Hematopoietic multipotent progenitor cell treated with erythropoietin and hydrocortisone succinate and interleukin-3 and kit ligand, for 17 days (in vitro differentiated cells): ENCODE measurements around the gene SHLD3.
A peak's percentile ranks its signal among the peaks of the same experiment; 100 is the strongest.
"Not testable (repeated sequence)": the region's sequence is repeated elsewhere in the genome, so short reads cannot be mapped to it uniquely, and the experiment has no call there.

Experiments used
- DNase-seq: peaks from one replicate; pipeline ENCODE4 v3.0.0-alpha.2; 2015; ENCODE audit warnings: low spot score

The SHLD3 gene

GRCh38 chr5:65624571-65625555 lies at the start of gene SHLD3, which contains the start of gene TRAPPC13:
Gene SHLD3, plus strand, starts transcription at chr5:65625027. Its CDS starts 4,561 bp downstream, at chr5:65629588.
Gene TRAPPC13, plus strand, starts transcription at chr5:65625027. Its CDS starts 34 bp downstream, at chr5:65625061.
- peak; percentile 91 for DNase-seq

GRCh38 chr5:65577141-65577540 lies 47.7 kb upstream of the SHLD3 start:
- DNase-seq: no peak

- no peak for DNase-seq
Measured at GRCh38 chr5:65588694-65589093, 36.1 kb upstream of the SHLD3 start.

GRCh38 chr5:65601761-65602160 lies 23.1 kb upstream of the SHLD3 start:
- not testable (repeated sequence) for DNase-seq

GRCh38 chr5:65611524-65611923 lies 13.3 kb upstream of the SHLD3 start:
- no peak for DNase-seq

GRCh38 chr5:65612298-65612907 lies 12.4 kb upstream of the SHLD3 start:
- DNase-seq: no peak

GRCh38 chr5:65620021-65620420 lies 4.8 kb upstream of the SHLD3 start:
- no peak for DNase-seq

GRCh38 chr5:65621961-65622360 lies 2.9 kb upstream of the SHLD3 start:
- not testable (repeated sequence) for DNase-seq

GRCh38 chr5:65623482-65623881 lies 1.3 kb upstream of the SHLD3 start:
- no peak for DNase-seq

- DNase-seq: peak; percentile 98
Measured at GRCh38 chr5:65624025-65624570, 729 bp upstream of the SHLD3 start, which contains the start of gene TRIM23. Gene TRIM23, minus strand, starts transcription at chr5:65624333. Its CDS starts 59 bp downstream, at chr5:65624274.

- DNase-seq: peak; percentile 15
Measured at GRCh38 chr5:65625743-65626142, 916 bp downstream of the SHLD3 start.

GRCh38 chr5:65630981-65631380 lies 6.2 kb downstream of the SHLD3 start:
- no peak for DNase-seq

GRCh38 chr5:65640240-65640639 lies 15.4 kb downstream of the SHLD3 start:
- no peak for DNase-seq

GRCh38 chr5:65646938-65647337 lies 22.1 kb downstream of the SHLD3 start:
- no peak for DNase-seq

- no peak for DNase-seq
Measured at GRCh38 chr5:65647941-65648340, 23.1 kb downstream of the SHLD3 start.

- DNase-seq: no peak
Measured at GRCh38 chr5:65651144-65651543, 26.3 kb downstream of the SHLD3 start.

- DNase-seq: no peak
Measured at GRCh38 chr5:65654713-65655112, 29.9 kb downstream of the SHLD3 start.

GRCh38 chr5:65663804-65664521 lies 39.1 kb downstream of the SHLD3 start:
- DNase-seq: no peak

- no peak for DNase-seq
Measured at GRCh38 chr5:65668696-65669095, 43.9 kb downstream of the SHLD3 start.

GRCh38 chr5:65672796-65673195 lies 48.0 kb downstream of the SHLD3 start:
- no peak for DNase-seq

- no peak for DNase-seq
Measured at GRCh38 chr5:65674749-65675148, 49.9 kb downstream of the SHLD3 start.

GRCh38 chr5:65676056-65676455 lies 51.2 kb downstream of the SHLD3 start:
- not testable (repeated sequence) for DNase-seq
